ENCODE data around the gene PAX2. TPM values are rescaled to one million over a fixed set of nuclear protein-coding genes. Genes with fewer than 3 reads are reported as not detected.
A peak's percentile ranks its signal among the peaks of the same experiment; 100 is the strongest.

The PAX2 gene
- polyA plus RNA-seq, 5 donors = 0.15 to 0.64 TPM; not detected in 3

DNA sequence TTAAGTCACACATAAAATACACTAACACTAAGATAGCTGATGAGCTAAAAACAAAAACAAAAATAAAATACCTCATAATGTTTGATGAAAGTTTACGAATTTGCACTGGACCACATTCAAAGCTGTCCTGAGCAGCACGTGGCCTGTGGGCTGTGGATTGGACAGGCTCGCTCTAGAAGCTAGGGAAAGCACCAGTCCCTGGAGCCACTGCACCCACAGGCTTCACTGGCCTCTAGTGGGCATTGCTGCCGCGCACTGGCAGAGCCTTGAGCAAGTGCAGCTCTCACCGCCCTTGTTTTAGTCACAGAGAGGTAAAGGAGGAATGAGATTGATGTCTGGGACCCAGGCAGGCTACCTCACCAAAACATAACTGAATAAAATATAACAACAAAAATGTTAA, 67.6 kb downstream of the PAX2 start:
- no peak for DNase-seq

DNA sequence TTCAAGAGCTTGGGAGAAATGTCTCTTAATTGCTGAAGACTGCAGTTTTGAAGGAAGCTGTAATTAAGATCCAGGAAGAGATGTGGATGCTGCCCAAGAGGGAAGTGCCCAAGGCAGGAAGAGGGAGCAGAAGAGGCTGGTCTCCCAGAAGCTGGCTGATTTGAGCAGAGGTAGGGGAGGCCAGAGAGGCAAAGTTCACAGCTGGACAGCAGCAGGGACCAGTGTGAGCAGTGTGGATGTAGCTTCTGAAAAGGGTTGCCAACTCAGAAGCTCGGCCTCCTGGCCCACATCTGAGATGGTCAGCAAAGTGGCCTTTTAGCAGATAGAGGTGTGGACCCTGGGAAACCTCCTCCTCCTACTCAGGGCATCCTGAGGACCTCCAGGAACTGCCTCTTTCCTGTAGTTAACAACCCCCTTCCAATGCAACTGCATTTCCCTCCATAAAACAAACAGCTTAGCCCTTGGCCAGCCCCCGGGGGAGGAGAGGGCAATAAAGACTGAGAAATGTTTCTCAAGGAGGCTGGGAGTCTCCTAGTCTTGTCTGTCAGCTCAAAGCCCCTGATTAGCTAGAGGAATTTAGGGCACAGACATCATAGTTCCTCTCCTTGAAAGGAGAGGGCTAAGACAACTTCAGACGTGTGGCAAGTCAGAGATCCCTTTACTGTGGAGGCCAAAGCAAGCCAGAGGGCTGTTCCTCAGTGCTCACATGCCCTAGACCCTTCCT, 69.5 kb downstream of the PAX2 start:
- DNase-seq = no peak

DNA sequence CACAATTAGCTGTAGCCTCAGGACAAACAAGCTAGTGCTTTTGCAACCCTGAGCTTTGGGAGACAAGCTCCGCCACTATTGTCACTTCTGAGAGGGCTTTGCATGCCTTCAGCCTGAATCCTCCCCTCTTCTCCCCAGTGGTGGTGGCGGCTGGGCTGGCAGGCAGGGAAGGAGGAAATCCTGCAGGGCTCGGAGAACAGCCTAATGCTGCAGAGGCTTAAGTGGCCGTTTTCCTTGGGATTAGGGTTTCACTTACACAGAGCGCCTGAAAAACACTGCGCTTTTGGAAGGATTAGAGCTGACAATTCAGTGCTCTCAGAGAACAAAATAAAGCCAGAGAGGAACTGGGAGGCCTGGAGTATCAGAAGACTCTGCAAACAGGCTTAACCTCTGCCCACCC, 71.3 kb downstream of the PAX2 start:
- no peak for DNase-seq

DNA sequence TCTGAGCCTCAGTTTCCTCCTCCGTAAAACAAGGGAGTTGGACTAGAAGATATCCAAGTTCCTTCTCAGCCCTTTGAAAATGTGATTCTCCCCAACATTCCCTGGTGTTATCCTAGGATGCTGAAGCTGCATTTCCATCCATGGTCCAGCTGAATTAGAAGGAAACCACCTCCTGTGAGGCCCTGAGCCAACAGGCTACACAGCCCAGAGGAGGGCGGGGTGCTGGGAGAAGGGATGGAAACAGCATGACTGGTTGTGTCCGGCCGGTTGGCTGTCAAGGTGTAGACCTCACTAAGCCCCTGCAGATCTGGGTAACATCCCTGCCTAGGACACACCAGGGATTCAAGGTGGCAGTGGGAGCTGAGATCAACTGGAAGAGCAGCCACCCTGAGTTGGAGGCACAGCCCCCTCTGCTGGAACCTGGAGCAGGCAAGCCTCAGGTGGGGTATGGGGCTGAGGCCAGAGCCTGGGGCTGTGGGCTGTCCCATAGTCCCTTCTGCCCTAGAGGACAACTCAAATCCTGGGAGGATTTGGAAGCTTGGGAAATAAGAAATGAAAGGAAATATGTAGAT, 72.0 kb downstream of the PAX2 start:
- DNase-seq = no peak

DNA sequence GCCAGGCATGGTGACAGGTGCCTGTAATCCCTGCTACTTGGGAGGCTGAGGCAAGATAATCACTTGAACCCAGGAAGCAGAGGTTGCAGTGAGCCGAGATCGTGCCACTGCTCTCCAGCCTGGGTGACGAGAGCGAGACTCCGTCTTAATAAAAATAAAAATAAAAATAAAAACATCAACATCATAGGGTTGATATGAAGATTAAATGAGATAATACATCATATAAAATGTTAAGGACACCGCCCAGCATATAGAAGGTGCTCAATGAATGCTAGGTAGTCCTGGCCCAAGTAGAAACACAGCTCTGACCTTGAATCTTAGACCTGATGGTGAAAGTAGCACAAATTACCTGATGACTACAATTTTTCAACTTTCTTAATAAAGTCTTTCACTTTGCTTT, 74.0 kb downstream of the PAX2 start:
- no peak for DNase-seq

DNA sequence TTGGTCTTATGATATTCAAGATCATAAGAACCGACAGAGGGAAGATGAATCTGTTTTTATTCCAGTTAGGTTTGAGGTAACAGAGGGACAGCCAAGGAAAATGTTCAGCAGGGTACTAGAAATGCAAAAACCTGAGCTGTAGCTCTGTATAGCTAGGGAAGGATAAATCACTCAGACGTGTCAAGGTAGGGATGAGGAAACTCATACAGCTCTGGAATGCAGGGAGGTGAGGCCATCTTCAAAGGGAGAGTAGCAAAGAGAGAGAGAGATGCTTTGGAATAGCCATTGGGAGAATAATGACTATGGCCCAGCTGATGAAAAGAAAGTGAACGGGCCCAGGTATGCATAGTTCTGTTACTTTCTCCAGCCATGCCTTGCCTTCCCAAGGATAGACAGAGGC, 77.8 kb downstream of the PAX2 start:
- no peak for DNase-seq

DNA sequence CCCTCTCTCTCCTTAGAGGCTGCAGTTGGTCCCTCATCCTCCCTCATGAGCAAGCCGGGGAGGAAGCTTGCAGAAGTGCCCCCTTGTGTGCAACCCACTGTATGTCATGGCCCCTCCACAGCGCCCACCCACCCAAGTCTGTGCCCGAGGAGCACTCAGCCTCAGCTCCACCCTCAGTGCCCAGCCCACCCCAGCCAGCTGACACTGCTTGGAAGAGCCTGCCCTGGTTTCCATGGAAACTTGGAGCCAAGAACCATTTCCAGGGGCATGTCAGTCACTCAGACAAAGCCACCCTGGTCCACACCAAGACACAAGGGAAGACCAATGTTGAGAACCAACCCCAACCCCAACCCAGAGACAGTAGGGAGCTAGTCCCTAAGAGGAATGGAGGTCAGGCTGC, 79.5 kb downstream of the PAX2 start:
- no peak for DNase-seq

DNA sequence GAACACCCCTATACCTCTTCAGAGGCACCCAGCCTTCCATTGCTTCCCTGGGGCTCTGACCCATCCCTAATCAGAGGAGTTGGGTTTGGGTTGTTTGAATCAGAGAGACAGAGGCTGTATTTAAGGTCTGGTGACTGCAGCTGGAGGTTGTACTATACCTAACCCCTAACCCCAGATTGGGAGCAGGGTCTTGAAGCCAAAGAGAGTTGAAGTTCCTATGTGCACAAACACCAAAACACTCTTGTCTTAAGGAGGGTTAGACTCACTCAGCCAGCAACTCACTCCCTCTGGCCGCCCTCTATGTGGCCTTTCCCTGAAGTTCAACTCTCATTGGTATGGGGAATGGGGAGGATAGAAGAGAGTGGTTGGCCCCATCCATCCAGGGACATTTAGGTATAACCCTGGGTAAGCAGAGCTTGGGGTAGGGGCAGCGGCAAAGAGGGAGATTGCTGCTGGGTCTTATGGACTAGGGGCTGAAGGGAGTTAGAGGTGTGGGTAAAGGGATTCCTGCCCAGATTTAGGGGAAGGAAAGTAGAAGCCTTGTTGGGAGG, 80.0 kb downstream of the PAX2 start:
- no peak for DNase-seq

DNA sequence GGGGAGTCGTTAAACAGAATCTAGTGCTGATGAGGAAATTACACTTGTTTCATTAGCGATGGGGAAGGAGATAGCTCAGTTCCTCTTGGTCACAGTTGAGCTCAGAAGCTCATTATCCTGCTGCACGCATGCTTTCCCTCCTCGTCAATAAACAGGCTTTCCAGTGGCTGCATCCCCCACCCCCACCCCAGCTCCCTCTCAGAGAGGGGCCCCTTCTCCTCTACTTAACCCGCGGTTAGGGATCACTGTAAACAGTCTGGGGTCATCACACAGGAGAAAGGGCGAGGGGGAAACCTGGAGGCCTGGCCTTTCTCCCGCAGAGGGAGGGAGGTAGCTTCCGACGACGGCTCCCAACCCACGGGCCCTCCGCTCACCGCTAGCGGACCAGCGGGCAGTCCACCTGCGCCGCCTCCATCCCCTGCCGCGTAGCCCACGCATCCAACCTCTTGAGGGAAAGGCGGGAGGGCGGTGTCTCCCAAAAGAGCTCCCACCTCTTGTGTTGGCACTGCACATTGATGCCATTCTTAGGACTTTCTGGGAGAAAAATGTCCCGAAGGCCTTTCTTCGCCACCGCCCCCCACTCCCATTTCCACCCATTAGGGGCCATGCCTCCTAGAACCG, 80.8 kb downstream of the PAX2 start:
- no peak for DNase-seq

DNA sequence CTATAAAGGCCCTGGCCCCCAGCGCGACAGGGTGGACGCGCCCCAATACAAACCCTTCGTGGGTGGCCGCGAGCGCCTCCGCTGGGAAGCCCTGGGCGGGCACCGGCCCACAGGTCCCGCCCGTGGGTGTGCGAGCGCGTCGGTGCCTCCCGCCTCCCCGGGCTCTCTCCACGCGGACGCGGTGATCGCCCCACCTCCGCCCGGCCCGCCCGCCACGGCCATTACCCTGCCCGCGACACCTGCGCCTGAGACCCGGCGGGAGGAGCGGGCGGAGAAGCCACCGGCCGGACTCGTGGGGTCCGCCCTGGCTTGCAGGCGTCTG, 81.2 kb downstream of the PAX2 start:
- DNase-seq = no peak

DNA sequence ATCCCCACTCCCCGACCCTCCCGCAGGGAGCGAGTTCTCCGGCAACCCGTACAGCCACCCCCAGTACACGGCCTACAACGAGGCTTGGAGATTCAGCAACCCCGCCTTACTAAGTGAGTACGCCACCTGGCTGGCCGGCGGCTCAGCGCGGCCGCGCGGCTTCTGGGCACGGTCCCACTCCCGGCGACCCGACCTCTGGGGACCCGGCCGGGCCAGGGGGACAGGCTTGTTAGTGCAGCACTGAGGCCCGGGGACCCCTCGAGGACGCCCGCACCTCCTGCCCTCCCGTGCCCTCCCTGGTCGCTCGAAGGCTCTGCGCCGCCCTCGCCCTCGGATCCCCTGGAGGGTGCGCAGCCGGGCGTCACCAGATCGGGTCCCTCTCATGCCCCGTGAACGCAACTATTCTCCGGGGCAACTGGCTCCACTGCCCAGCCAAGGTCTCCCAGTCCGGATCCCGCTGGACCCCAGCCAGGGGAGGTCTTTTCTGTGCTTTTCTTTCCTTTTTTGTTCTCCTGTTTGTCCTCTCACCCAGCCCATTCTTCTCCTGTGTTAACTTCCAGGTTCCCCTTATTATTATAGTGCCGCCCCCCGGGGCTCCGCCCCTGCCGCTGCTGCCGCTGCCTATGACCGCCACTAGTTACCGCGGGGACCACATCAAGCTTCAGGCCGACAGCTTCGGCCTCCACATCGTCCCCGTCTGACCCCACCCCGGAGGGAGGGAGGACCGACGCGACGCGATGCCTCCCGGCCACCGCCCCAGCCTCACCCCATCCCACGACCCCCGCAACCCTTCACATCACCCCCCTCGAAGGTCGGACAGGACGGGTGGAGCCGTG, 81.8 kb downstream of the PAX2 start:
- no peak for DNase-seq

DNA sequence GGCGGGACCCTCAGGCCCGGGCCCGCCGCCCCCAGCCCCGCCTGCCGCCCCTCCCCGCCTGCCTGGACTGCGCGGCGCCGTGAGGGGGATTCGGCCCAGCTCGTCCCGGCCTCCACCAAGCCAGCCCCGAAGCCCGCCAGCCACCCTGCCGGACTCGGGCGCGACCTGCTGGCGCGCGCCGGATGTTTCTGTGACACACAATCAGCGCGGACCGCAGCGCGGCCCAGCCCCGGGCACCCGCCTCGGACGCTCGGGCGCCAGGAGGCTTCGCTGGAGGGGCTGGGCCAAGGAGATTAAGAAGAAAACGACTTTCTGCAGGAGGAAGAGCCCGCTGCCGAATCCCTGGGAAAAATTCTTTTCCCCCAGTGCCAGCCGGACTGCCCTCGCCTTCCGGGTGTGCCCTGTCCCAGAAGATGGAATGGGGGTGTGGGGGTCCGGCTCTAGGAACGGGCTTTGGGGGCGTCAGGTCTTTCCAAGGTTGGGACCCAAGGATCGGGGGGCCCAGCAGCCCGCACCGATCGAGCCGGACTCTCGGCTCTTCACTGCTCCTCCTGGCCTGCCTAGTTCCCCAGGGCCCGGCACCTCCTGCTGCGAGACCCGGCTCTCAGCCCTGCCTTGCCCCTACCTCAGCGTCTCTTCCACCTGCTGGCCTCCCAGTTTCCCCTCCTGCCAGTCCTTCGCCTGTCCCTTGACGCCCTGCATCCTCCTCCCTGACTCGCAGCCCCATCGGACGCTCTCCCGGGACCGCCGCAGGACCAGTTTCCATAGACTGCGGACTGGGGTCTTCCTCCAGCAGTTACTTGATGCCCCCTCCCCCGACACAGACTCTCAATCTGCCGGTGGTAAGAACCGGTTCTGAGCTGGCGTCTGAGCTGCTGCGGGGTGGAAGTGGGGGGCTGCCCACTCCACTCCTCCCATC, 82.7 kb downstream of the PAX2 start:
- DNase-seq = peak in 1 of 2 donors; percentile 28

DNA sequence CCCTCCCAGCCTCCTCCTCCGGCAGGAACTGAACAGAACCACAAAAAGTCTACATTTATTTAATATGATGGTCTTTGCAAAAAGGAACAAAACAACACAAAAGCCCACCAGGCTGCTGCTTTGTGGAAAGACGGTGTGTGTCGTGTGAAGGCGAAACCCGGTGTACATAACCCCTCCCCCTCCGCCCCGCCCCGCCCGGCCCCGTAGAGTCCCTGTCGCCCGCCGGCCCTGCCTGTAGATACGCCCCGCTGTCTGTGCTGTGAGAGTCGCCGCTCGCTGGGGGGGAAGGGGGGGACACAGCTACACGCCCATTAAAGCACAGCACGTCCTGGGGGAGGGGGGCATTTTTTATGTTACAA, 83.3 kb downstream of the PAX2 start:
- DNase-seq = no peak

DNA sequence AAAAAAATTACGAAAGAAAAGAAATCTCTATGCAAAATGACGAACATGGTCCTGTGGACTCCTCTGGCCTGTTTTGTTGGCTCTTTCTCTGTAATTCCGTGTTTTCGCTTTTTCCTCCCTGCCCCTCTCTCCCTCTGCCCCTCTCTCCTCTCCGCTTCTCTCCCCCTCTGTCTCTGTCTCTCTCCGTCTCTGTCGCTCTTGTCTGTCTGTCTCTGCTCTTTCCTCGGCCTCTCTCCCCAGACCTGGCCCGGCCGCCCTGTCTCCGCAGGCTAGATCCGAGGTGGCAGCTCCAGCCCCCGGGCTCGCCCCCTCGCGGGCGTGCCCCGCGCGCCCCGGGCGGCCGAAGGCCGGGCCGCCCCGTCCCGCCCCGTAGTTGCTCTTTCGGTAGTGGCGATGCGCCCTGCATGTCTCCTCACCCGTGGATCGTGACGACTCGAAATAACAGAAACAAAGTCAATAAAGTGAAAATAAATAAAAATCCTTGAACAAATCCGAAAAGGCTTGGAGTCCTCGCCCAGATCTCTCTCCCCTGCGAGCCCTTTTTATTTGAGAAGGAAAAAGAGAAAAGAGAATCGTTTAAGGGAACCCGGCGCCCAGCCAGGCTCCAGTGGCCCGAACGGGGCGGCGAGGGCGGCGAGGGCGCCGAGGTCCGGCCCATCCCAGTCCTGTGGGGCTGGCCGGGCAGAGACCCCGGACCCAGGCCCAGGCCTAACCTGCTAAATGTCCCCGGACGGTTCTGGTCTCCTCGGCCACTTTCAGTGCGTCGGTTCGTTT, 83.9 kb downstream of the PAX2 start:
- DNase-seq = no peak

DNA sequence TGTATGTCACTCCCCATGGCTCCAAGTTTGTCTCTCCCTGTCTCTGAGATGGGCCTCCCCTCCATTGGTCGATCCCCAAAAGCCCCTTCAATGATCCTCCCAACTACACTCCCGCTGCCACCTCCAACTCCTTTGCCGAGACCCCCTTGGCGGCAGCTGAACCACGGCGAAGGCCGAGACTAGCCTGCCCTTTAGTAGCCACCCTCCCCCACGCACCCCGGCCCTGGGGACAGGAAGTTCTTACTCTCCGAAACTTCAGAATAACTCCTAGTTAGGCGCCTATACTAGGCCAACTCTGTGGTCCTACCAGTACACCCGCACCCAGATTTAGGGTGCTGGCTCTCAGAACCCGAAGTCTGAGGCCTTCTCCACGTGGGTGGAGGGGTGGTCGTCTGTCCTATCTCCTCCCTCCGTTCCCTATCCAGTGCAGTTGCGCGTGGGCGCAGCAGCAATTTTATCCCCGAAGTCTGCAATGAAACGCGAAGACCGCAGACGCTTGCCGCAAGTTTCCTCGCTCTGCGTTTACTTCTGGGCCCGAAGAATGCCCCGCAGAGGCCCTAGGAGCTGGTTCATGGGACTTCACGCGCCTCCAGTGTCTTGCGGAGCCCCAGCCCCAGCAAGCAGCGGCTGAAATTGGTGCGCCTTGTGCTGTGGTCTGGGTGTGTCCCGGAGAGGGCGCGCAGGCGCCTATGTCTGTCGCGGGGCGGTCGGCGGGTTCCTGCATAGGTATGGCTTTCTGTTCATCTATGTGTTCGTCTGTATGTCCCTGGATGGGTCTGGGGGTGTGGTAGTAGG, 84.7 kb downstream of the PAX2 start:
- DNase-seq = no peak

DNA sequence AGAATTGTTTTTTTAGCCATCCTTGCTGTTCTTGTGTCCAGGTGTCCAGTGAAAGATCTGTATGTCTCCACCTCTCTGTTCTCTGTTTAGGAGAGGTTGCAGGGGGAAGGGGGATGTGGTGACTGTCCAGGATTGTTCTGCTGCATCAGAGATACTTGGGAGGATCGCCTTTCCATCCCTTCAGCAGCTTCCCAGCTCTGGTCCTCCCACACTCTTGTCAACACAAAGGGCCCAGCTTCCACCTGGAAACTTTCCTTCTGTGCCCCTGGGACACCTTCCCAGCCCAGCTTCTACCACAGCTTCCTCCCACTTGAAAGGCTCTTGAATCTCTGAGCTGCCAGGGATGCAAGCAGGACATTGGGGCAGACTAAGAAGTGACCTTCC, 85.3 kb downstream of the PAX2 start:
- DNase-seq = no peak

DNA sequence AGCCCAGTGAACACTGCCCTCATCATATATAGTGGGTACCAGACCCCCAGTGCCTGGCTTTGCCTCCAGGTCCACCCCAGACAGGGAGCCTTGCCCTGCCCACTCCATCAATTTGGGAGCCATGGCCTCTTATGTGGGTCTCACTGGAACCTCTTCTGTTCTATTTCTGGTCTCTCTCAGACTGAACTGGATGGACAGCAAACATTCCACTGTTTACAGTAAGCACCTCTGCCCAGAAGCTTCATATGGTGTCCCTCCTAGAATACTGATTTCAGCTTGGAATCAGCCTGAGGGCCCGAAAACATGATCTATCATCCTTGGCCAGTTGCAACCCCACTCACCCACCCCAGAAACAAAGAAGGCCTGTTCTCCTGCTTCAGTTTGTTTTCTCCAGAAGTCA, 86.4 kb downstream of the PAX2 start:
- DNase-seq = no peak

DNA sequence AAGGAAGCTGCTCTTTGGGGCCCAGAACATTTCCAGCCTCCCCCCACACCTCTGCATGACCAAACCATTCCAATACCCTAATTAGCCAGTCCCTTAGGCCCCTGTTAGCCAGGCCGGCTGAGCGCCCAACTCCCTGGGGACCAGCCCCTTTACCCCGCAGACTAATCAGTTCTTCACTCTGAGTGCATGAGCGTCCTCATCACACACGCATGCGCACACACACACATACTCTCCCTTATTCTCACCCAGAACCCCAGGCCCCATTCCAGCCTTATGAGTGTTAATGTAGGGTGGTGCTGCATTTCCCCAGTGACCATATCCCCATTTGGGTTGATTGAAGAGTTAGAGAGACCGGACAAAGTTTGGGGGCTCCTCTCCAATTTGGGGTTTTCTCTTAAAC, 90.4 kb downstream of the PAX2 start:
- no peak for DNase-seq

DNA sequence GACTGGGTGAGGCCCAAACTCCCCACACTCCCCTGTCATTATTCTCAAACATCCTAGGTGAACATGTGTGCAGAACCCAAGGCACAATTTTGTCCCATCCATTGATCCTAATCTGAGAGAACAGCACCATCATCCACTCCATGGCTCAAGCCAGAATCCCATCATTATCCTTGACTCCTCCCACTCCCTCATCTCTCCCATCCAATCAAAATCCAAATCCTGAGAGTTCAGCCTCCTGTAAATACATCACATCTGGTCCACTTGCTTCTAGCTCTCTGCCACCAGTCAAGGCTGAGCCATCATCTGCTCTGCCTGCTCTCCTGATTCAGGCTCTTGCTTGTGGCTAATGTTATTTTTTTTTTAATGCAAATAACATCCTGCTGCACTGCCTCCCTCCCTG, 91.5 kb downstream of the PAX2 start:
- no peak for DNase-seq

DNA sequence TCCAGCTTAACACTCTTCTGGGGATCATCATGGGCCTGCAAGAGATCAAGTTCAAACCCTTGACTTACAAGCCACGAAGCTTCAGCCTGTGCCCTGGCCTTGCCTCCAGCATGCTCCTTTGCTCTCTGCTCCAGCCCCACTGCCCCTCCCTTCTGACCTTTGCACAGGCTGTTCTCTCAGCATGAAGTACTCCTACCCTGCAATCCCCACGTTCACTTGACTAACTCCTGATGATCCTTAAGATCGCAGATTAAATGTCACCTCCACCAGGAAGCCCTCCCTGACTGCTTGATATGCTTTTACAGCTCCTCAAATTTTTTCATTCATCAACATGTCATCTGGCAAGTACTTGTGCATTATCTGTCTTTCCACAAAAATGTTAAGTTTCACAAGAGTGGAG, 91.9 kb downstream of the PAX2 start:
- DNase-seq = no peak
